GM21786 (cell line): ENCODE data around the gene TNFRSF13B.
"Not testable (repeated sequence)": the region's sequence is repeated elsewhere in the genome, so short reads cannot be mapped to it uniquely, and the experiment has no call there.

Experiments
- ATAC-seq: cut with Tn5 transposase; IDR thresholded peaks from one replicate; pipeline ENCODE4 v1.9.1; 2021; ENCODE audit not compliant: unreplicated experiment

TNFRSF13B gene

DNA sequence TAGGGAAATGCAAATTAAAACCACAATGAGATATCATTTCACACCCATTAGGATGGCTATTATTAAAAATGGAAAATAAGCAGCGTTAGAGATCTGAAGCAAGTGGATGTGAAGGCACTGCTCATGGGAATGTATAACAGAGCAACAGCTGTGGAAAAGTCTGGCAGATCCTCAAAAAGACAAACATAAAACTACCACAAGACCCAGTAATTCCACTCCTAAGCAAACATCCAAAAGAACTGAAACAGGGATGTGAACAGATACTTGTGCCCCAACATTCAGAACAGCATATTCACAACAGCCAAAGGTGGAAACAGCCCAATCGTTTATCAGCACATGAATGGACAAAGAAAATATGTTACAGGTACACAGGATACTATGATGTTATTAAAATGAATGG, 10.9 kb downstream of the TNFRSF13B start:
- not testable (repeated sequence) for ATAC-seq

DNA sequence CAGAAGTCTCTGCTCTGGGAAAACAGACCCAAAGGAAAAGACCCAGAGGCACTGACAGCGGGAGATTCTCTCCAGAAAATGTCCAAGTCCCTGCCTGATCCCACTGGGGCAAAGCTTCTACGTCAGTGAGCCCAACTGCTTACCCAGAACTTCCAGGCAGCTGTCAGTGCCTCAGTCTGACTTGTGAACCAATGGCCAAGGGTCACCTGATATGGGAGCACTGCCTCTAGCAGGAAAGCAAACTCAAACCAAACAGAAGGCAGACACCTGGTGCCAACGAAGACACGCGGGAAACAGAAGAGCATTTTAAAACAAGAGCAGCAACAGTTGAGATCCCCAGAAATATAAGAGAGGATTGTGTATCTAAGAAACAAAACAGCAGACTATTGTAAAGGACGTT, 16.9 kb downstream of the TNFRSF13B start:
- not testable (repeated sequence) for ATAC-seq

GRCh38 chr17:16954521-16954920, 17.4 kb downstream of the TNFRSF13B start:
- ATAC-seq, result no peak

GRCh38 chr17:16953841-16954240, 18.1 kb downstream of the TNFRSF13B start:
- ATAC-seq, result no peak

DNA sequence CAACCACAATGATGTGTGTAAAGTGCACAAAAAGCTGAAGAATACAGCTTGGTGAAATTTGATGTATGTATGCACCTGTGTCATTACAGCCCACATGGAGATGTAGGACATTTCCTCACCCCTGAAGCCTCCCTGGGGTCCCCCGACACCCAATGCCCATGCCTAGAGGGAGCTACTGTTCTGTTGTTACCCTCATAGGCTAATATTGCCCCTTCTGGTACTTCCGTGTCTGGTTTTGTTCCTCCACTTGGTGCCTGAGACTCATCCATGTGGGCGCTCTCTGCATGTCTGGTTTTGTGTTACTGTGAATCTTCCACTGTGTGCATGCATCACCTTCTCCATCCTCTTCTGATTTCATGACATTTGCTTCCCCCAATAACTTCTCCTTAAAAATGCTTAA, 18.6 kb downstream of the TNFRSF13B start:
- no peak for ATAC-seq

DNA sequence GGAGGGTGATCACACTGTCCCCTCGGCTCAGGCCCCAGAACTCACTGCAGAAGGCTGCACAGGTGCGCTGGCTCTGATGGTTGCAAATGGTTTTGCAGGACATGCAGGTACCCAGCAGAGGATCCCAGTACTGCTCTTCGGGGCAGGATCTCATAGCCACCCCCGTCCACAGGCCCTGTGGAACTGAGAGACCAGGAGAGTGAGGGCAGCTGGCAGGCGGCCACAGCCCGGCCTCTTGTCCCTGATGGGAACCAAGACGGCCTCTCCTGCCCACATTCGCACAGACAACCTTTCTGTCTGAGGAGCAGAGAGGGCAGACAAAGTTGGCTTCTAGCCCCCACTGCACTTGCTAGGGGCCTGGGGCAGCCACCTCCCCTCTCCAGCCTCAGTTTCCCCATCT, 19.5 kb downstream of the TNFRSF13B start:
- ATAC-seq, result no peak

GRCh38 chr17:16950488-16950887, 21.4 kb downstream of the TNFRSF13B start:
- no peak for ATAC-seq

- no peak for ATAC-seq
These were observed 23.1 kb downstream of the TNFRSF13B start for GRCh38 chr17:16948587-16949376.

GRCh38 chr17:16947470-16947869, 24.4 kb downstream of the TNFRSF13B start:
- ATAC-seq, result no peak

DNA sequence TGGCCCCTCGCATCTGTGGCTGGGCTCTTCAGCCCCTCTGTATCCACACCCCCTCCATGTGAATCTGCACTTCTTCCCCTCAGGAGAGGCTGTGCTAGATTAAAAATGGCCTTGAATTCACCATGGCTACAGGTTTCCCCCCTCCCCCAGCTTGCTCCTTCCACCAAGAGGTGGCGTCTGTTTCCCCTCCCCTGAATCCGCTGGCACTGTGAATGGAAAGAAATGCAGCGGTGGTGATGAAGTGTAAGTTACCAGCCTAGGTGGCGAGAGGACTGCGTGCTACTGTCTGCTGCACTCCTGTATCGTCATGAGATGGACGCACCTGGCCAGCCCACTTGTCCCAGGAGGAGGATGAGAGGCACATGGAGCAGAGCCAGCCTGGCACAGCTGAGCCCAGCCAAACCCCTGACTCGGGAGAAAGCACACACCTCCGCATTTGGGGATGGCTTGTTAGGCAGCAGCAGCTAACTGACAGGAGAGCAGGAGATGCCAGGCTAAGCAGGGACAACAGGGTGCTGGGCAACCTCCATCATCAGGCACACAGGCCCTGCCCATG, 26.2 kb downstream of the TNFRSF13B start:
- ATAC-seq, result no peak

DNA sequence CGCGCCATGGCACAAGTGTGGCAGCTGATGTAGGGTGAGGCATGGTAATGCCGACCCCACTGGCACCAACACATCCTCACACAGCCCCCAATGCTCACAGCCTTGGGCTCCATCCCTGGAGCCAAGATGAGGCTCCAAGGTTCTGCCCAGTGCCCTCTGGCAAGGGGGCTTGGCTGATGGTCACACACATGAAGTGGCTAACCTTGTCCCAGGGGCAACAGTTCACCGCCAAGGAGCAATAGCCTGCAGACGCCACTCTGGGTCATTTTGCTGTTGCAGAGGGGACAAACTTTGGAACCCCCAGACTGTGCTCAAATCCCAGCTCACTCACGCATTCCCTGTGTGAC, 26.8 kb downstream of the TNFRSF13B start:
- ATAC-seq, result no peak

DNA sequence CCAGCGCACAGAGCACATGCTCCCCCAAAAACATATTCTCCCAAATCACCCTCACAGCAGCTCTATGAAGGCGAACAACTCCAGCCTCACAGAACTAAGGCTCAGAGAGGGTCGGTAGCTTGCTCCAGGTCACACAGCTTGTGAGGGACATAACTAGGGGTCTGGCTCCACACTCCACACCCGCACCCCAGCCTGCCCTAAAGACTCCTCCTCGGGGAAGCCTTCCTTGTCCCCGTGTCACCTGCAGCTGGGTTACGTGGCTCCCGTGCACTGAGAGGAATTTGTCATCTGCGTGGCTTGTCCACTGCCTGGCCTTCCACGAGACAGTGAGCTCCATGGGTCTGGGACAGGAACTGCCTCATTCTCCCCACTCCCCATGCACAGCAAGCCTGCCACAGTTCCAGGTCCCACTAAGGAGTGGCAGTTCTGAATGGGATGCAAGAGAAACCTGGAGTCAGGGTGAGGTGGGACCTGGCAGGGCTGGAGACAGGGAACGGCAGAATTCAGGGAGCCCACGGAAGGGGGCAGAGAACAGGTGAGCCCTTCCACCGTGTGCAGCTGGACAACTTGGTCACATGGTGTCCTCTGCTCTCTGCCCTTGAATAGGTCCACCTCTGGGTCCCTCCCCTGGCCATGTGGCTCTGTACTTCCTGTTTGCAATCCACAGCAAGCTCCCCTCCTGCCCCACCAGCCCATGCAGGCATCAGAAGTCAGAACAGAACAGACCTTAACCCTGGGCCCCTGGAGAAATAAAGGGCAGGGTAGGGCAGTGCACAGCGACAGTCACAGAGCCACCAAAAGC, 27.4 kb downstream of the TNFRSF13B start:
- no peak for ATAC-seq

DNA sequence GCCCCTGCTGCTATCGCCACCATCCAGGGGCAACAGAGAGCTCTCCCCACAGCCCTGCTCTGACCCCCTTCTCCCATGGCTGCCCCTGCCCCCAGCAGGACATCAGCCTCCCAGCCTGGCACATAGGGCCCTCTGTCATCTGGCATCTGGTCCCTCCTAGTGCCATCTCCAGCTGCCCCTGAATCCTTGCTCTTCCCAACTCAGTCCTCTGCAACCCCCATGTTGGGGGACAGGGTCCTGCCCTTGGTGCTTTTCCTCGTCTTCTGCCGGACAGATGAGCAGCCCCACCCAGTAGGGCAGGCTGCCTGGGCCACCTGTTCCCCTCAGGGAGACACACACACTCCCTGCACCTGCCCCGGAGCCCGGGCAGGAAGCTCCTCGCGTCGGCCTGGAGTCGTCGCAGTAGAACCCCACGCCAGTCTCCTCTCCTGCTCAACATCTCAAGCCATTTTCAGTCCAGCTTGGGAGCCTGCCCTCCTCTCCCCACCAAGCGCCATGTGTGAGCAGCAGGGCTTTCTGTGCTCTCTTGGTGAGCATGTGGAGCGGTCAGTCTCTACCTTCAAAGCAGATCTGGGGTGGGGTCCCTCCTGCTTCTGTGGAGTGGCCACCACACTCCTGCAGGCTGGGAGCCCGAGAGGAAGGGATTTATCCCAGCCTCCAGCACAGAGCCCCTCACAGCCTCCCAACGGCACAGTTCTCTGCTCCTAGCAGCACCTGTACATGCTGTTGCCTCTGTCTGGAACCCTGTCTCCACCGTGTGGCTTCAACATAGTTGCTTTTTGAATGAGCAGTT, 28.2 kb downstream of the TNFRSF13B start:
- no peak for ATAC-seq

- ATAC-seq, result no peak
These were observed 28.9 kb downstream of the TNFRSF13B start for GRCh38 chr17:16943032-16943352.

DNA sequence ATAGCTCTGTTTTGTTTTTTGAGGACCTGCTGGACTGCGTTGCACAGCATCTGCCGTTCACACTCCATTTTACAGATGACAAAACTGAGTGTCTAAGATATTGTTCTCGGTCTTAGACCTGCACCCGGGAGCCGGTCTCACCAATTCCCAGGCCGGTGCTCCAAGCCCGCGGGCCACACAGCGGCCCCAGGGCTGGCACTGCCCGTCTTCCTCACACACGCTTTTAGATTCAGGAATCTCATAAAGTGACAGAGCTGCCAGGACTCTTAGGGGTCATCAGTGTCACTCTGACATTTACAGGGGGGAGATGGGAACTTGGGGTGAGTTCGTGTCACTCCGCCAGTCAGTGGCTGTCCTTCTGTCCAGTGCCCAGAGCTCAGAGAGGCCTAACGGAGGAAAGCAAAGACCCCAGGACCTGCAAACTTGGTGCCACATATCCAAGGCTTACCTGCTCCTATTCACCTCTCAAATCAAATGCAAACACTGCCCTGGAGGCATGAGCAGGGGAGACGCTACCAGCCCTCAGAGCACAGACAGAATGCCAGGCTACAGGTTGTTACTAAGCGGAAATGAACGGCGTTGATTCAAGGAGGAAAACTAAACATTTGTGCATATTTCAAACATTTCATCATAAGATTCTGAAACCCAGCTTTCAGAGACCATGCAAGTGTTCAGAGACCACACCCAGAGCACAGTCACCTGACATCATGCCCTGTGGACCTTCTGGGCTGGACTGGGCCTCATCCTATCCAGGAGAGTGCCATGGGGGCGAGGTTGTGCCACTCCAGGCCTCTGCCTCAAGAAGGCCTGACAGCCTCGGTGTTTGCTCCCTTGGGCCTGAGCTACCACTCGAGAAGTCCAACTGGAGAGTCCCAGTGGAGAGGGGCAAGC, 29.5 kb downstream of the TNFRSF13B start:
- ATAC-seq, result no peak

- no peak for ATAC-seq
These were observed 30.6 kb downstream of the TNFRSF13B start for GRCh38 chr17:16941072-16942036.

DNA sequence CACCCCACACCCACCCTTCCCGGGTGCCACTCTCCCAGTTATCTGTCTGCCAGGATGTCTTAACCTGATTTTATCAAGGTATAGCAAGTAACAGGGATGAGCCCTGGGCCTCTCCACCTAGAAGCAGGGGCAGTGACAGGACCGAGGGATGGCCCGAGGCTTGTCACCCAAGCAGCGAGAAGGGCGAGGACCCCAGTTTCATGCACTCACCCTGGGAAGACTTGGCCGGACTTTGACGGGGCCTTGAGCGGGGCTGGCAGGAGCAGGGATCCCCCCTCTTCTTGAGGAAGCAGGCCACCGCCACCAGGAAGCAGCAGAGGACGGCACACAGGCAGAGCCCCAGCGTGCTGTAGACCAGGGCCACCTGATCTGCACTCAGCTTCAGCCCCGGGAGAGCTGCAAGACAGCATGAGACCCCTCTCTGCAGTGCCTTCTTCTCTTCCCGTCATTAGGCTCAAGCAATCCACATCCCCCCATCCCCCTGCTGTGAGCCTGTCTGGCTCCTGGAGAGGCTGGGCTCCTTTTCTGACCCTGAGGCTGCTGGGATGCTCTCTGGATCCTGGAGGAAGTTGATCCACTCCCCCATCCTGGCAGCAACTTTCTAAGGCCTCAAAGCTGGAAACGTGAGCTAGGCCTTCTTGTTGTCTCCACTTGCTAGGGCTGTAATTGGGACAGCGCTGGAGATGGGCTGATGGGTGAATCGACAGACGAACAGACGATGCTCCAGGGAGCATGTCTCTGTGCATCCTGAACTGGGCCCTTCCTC, 31.6 kb downstream of the TNFRSF13B start:
- ATAC-seq, result no peak

DNA sequence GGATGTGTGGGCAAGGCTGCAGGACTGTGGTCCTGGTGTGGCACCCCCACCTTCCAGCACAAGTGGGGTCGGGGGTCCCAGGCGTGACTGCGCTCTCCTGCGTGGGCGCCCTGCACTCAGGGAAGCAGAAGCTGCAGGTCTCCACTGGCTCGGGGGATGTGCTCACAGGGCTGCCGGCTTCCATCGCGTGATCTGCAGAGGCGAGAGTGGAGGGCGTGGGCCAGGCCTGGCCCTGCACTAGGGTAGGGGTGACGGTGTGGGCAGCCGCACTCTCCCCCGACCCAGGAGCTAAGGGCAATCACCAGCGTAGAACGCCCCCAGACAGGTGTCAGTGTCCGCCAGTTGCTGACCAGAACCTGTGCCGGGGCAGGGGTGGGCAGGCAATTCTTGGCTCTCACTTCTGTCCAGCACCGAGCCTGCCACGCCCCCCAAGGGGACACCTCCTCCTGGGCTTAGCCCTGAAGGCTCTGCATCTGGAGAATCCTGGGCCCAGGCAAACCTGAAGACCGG, 32.3 kb downstream of the TNFRSF13B start:
- no peak for ATAC-seq
